HG03521 (cell line): Measurements from ENCODE around the gene SDK1.

Experiments used
- ATAC-seq: cut with Tn5 transposase; IDR thresholded peaks from one replicate; pipeline ENCODE4 v1.9.1; 2021; ENCODE audit warnings: mild to moderate bottlenecking, moderate library complexity; ENCODE audit not compliant: unreplicated experiment

Gene SDK1

DNA sequence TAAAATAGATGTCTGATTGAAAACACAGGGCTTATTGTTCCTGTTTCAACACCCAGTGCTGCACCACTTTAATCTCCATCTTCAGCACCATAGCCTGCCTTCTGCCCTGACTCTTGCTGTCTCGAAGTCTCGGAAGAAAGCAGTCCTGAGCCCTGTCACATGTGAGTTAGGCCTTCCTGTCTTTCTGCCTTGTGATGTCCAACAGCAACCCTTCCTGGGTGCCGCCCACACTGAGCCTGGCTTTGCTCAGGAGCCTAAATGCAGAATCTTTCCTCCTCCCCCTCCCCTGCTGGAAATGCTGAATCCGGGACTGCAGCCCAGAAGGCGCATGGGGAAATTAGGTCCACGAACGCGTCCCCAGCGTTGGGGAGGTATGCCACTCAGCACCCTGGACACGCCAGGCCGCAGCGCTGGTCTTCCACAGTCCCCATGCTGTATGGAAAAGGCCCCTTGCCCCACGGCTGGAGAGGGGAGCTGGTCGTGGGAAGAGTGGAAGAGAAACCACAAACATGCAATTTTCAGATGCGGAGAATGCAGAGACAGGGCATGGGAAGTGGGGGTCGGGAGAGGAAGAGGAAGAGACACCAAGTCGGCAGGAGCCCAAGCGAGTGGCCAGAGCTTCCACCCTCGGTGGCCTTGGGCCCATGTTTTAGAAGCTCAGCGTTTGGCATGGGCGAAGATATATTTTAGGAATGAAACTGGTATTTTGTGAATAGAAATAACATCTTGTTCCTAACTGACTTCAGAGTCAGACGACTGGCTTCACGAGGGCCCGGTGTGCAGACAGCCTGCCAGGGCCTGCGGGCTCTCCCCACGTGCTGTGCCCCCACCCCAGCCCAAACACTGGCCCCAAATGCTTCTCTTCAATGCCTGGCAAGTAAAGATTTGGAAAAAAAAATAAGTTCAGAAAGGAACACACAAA lies 724.9 kb downstream of the SDK1 start:
- ATAC-seq = no peak

- no peak for ATAC-seq
Observed at GRCh38 chr7:4026941-4027486, 726.0 kb downstream of the SDK1 start.

DNA sequence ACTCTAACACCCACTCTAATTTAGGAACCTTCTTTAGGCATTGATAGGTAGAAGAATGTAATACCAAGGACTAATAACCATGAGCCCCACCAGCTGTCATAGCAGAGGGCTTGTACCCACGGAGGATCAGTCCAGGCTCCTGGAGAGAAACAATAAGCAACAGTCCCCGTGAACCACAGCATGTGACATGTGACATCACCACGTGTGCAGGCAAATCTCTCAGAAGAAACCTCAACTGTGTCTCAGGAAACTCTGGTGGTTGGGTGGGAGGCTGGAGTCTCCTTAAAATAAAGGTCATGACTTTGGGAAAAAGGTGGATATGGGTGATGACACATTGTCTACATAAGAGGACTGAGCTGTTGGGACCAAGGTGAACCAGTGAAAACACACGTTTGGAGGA lies 727.2 kb downstream of the SDK1 start:
- ATAC-seq = no peak

DNA sequence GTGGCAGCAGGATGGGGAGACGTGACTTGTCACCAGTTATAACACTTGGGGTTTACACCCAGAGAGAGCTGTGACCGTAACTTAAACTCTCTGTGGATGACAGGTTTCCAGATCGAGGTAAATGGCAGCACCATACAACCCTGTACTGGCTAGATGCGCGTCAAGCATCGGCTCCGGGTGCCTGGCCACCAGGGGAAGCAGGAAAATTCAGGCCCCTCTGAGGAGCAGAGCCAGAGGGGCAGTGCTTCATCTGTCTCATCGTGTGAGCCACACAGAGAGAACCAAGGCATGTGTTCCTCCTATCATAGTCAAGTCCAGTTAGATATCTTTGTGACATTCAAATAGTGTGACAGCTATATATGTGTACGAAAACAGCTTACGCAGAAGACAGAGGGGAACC lies 728.9 kb downstream of the SDK1 start:
- no peak for ATAC-seq

DNA sequence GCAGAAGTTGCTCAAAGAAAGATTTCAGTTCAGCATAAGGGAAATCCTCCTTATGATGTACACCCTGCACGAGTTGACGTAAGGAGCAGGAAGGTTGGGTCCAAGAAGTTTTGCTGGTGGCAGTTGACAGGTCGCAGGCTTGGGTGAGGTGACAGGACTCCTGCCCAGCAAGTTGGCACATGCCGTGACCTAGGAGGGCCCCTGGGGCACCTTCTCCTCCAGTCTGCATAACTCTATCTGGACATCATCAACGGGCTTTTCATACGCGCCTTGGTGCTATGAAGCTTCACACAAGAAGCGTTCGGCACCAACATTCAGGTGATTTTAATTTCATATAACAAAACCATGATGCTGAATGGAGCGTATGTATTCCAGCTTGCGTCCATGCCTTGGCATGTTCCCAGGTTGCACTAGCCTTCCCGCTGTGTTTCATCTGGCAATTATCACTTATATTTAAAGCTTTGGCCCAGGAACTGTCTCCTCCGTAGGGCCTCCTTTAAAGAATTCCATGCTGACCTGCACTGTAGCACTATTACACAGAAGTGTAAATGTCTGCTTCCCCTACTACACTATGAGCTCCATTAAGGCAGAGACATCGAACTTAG lies 729.4 kb downstream of the SDK1 start:
- ATAC-seq = no peak

DNA sequence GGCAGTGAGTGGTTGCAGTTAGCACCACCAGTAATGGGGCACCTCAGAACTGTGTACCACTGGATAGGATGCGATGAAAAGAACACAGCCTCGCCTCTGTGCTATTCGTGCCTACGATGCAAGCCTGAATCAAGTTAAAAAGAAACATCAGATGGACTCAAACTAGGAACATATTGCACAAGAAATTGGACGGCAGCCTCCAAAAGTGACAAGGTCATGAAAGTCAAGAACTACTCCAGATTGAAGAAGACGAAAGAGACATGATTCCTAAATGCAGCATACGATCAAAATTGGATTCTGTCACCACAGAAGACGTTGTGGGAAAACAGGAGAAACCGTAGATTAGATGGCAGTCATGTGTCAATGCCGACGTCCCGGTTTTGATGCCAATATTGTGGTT lies 732.9 kb downstream of the SDK1 start:
- ATAC-seq = no peak

DNA sequence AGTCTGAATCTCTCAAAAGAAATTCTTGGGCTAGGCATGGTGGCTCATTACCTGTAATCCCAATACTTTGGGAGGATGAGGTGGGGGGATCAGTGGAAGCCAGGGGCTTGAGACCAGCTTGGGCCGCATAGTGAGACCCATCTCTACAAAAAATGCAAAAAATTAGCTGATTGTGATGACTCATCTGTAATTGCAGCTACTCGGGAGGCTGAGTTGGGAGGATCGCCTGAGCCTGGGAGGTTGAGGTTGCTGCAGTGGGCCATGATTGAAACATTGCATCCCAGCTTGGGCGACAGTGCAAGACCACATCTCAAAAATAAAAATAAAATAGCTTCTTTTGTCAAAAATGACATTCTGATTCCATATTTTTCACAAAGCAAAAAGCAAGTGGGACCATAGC lies 736.3 kb downstream of the SDK1 start:
- no peak for ATAC-seq

GRCh38 chr7:4037877-4038276 lies 736.8 kb downstream of the SDK1 start:
- ATAC-seq = no peak

DNA sequence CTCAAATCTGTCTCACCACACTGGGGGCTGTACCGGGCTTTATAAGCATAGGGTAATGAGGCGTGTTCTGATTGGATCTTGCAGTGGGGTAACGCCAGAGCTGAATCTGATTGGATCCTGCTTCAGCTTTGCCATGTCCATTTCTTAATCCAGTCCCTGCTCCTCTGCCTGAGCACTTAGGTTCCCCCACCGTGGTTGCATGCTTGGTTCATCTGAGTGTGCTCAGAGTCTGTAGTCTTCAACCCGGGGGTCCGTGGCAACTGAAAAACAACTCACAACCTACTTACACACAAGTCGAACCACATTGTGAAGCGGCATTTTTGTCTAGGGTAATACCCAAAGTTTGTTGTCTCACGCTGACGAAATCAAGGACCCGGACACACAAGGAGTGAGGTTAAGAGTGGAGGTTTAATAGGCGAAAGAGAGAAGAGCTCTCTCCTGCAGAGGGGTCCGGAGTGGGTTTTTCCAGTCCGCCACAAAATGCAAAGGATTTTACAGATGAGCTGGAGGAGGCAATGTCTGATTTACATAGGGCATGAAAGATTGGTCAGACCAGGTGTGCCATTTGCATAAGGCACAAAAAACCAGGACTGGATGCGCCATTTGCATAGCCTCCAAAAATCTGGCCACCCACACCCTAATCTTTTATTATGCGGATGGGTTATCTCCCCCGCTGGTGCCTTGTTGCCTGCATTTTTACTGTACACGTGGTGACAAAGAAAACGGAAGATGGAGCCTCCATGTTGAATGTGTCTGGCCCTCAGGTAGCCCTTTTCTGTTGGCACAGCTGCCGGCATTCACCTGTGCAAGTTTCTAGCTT lies 739.3 kb downstream of the SDK1 start:
- ATAC-seq = no peak

GRCh38 chr7:4042402-4043045 lies 741.5 kb downstream of the SDK1 start:
- no peak for ATAC-seq

DNA sequence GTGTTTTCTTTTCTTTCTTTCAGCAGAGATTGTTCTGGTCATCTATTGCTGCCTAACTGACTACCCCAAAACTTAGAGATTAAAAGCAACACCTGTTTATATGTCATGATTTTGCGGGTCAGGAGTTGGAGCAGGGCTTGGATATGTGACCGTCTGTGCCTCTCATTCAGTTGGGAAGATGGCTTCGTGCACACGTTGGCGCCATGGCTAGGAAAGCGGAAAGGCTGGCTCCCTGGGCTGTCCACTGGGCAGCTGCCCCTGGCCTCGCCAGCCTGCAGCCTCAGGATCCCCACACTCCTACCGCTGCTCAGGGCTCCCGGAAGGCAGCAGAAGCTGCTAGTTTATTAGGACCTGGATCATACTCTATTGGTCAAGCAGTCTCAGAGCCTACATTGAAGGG lies 742.9 kb downstream of the SDK1 start:
- ATAC-seq = no peak

- ATAC-seq = no peak
Observed at GRCh38 chr7:4045450-4045849, 744.4 kb downstream of the SDK1 start.

GRCh38 chr7:4045975-4046374 lies 744.9 kb downstream of the SDK1 start:
- no peak for ATAC-seq

- ATAC-seq = no peak
Observed at GRCh38 chr7:4048336-4048735, 747.3 kb downstream of the SDK1 start.

DNA sequence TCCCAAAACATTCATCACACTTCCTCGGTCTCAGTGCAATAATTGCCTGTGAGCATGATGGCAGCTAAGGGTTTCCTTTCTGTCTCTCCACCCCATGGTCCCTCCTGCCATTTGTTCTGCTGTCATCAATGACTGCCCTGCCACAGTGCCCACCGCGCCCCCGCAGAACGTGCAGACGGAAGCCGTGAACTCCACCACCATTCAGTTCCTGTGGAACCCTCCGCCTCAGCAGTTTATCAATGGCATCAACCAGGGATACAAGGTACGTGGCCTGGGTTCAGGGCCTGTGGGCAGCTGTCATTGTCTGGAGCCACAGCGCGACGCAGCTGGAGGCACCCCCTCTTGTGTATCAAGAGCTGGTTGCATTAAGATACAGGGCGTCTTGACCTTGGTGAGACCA lies 748.1 kb downstream of the SDK1 start:
- ATAC-seq = no peak

DNA sequence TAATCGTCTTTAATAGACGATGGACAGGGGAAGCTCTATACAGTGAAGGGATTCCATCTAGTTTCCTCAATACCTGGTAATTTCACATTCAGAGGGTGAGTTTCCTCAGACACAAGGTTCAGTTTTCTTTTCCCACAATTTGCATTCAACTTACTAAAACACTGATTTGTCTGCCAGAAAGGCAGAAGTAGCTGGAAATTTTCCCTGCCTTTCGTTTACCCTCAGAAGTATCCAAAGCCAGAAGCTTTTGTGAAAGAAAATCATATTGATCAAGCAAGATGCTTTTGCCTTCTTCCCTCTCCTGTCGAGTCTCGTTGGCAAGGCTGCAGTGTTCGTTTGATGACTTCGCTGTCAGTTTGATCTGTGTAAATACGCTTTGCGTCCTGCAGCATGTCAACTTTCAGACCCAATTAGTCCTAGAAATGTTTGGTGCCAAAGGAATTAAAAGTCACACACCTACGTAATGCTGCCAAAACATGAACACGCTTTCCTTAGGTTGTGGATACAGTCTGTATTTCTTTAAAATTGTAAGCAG lies 749.1 kb downstream of the SDK1 start:
- ATAC-seq = no peak

DNA sequence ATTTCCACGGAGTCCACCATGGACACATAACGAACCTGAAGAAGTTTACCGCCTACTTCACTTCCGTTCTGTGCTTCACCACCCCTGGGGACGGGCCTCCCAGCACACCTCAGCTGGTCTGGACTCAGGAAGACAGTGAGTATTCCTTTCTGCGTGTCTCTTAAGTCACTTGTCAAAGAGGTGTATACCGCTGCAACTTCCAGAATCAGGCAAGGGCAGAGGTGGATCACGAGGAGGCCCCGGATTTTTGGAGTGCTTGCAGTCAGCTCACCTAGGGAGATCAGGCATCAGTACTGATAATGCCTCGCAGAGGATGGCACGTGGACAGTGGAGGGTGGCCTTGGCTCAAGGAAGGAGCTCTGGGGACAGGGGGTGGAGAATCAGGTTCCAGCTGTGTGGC lies 750.6 kb downstream of the SDK1 start:
- ATAC-seq = no peak

- no peak for ATAC-seq
Observed at GRCh38 chr7:4052130-4052529, 751.1 kb downstream of the SDK1 start.

GRCh38 chr7:4054158-4054557 lies 753.1 kb downstream of the SDK1 start:
- no peak for ATAC-seq

- no peak for ATAC-seq
Observed at GRCh38 chr7:4056552-4057288, 755.7 kb downstream of the SDK1 start.
